NB4 (cell line): ENCODE data around the gene CCNA1.

Experiments
- CTCF ChIP-seq: IDR thresholded peaks from one replicate; pipeline ENCODE4 v1.5.1; 2012; ENCODE audit warnings: low read depth, low read length
- MYC ChIP-seq: IDR thresholded peaks from 2 replicates; pipeline ENCODE4 v1.6.1; 2011; ENCODE audit warnings: low read depth, low read length

GRCh38 chr13:36413161-36413560, 19.1 kb upstream of the CCNA1 start:
- TF ChIP-seq CTCF (no peak), MYC (no peak)
